ENCODE results near the gene NAA15. TPM values are rescaled to one million over a fixed set of nuclear protein-coding genes. Genes with fewer than 3 reads are reported as not detected.

Gene NAA15
- total and polyA plus RNA-seq, 3 donors from 2014 or later: 16.8 to 35.4 (median 33.9) TPM

GRCh38 chr4:139300431-139301112, 733 bp upstream of the NAA15 start:
- DNase-seq: no peak
- Histone ChIP-seq H3K27me3 (no peaks in the 10 kb centered on the region), H3K27ac (peak overlapping the region; percentile 93), H3K36me3 (ENCODE audit: low read depth, missing control alignments) (no peaks in the 10 kb centered on the region), H3K9me3 (no peaks in the 10 kb centered on the region), H3K4me1 (peaks cover 24% of the 10 kb centered on the region), H3K4me3 (peak overlapping the region; percentile 87 to 98)
- WGBS, 2 donors: 8% methylated on average over 16 of the region's 16 CpGs
- intact Hi-C loops (cut with DNase I; ENCODE audit: low total_unique reads): no loop called here
- TF ChIP-seq, protein P1, sequence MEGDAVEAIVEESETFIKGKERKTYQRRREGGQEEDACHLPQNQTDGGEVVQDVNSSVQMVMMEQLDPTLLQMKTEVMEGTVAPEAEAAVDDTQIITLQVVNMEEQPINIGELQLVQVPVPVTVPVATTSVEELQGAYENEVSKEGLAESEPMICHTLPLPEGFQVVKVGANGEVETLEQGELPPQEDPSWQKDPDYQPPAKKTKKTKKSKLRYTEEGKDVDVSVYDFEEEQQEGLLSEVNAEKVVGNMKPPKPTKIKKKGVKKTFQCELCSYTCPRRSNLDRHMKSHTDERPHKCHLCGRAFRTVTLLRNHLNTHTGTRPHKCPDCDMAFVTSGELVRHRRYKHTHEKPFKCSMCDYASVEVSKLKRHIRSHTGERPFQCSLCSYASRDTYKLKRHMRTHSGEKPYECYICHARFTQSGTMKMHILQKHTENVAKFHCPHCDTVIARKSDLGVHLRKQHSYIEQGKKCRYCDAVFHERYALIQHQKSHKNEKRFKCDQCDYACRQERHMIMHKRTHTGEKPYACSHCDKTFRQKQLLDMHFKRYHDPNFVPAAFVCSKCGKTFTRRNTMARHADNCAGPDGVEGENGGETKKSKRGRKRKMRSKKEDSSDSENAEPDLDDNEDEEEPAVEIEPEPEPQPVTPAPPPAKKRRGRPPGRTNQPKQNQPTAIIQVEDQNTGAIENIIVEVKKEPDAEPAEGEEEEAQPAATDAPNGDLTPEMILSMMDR (IDR thresholded peaks at IDR 0.05): no peak
- TF ChIP-seq POLR2A (IDR thresholded peaks at IDR 0.05): no peak

GRCh38 chr4:139301821-139302611, 711 bp downstream of the NAA15 start, which contains the start of gene NDUFC1:
TSS of gene NDUFC1 (minus strand) at chr4:139302477. CDS start at chr4:139295798, 6,679 bp downstream.
- H3K9me3 ChIP-seq: no peaks in the 10 kb centered on the region
- peak; percentile 79 for DNase-seq
- H3K27me3 ChIP-seq: no peaks in the 10 kb centered on the region
- peak within 1 kb of the TSS; percentile 93 for H3K27ac ChIP-seq
- H3K4me1 ChIP-seq: peaks cover 18% of the 10 kb centered on the region
- H3K4me3 ChIP-seq: peak within 1 kb of the TSS; percentile 87 to 98
- intact Hi-C loops (cut with DNase I; ENCODE audit: low total_unique reads): no loop called here
- no peaks in the 10 kb centered on the region for H3K36me3 ChIP-seq (ENCODE audit: low read depth, missing control alignments)
- WGBS, 2 donors: 0 to 1% methylated on average over 14 to 46 of the region's 46 CpGs
- TF ChIP-seq, protein P1 (IDR thresholded peaks at IDR 0.05): peak in 1 of 3 experiments; percentile 12
- no peak for TF ChIP-seq POLR2A (IDR thresholded peaks at IDR 0.05)

- DNase-seq: no peak
- Histone ChIP-seq H3K4me3 (no peak overlapping the region), H3K9me3 (no peaks in the 10 kb centered on the region), H3K36me3 (ENCODE audit: low read depth, missing control alignments) (no peaks in the 10 kb centered on the region), H3K4me1 (peaks cover 12% of the 10 kb centered on the region), H3K27ac (no peak overlapping the region), H3K27me3 (no peaks in the 10 kb centered on the region)
- intact Hi-C loops (cut with DNase I; ENCODE audit: low total_unique reads): no loop called here
- whole genome bisulfite sequencing, 2 donors: 91% methylated on average over 2 of the region's 2 CpGs
- TF ChIP-seq, protein P1 (IDR thresholded peaks at IDR 0.05): no peak
- TF ChIP-seq POLR2A (IDR thresholded peaks at IDR 0.05): no peak
Observed at GRCh38 chr4:139304920-139305319, 3.6 kb downstream of the NAA15 start.

DNA sequence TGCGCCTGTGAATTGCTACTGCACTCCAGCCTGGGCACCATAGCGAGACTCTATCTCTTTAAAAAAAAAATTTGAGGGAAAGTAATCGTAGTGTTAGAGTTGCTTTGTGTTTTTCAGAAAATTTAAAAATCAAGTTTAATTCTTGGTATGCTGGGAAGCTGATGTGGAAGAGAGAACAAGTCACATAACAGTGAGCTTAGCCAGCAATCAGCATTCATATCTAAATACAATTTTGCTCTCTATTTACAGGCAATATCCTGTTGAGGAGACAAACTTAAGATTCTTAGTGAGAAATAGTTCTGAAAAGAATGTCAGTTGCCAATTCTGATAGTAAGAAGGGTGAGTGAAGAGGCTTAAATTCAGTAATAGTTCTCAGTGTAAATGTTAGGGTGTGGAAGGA, 10.6 kb downstream of the NAA15 start:
- intact Hi-C loops (cut with DNase I; ENCODE audit: low total_unique reads): no loop called here
- no peak overlapping the region for H3K27ac ChIP-seq
- TF ChIP-seq, protein P1 (IDR thresholded peaks at IDR 0.05): no peak
- no peak for TF ChIP-seq POLR2A (IDR thresholded peaks at IDR 0.05)

More for the DNA sequence above, 10.6 kb downstream of the NAA15 start:
- Histone ChIP-seq H3K36me3 (ENCODE audit: low read depth, missing control alignments) (no peaks in the 10 kb centered on the region), H3K4me3 (no peak overlapping the region), H3K27me3 (no peaks in the 10 kb centered on the region), H3K9me3 (no peaks in the 10 kb centered on the region), H3K4me1 (peaks cover 15% of the 10 kb centered on the region)
- WGBS, 2 donors: 67 to 77% methylated on average over 3 of the region's 3 CpGs
- no peak for DNase-seq
